ENCODE measurements around the gene CHM. TPM values are rescaled to one million over a fixed set of nuclear protein-coding genes. Genes with fewer than 3 reads are reported as not detected.

CHM gene
- total and polyA plus RNA-seq, 2 experiments from 2014 or later = 11.6 to 24.8 TPM

DNA sequence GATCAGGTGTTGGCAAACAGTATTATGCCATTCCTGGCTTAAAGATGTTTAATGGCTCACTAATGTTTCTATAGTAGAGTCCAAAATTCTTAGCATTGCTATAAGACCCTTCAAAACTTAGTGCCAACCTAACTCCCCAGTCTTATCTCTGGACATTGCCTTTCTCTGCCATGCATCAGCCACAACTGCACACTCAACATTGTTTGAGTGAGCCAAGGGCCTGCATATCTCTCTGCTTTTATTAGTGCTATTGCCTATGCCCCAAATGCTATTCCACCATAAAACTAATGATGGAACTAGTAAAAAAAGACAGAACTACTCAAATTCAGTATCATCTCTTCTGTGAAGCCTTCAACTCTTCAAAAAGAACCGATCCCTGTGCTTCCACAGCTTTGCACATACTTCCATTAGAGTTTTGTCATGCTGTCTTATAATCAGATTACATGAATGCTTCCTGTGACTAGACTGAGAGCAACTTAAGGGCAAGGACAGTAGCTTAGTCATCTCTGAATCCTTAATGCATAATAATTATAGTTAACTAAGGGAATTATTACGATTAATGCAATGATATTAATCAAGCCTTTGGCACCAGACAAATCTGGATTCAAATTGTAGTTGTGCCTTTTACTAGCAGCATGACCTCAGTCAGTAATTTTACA is 53.7 kb downstream of the CHM start:
- no peaks in the 10 kb centered on the region for H4K20me1 ChIP-seq (ENCODE audit: insufficient read depth, poor library complexity, severe bottlenecking)
- H3K27me3 ChIP-seq = no peaks in the 10 kb centered on the region
- H3K79me2 ChIP-seq = peaks cover 14% of the 10 kb centered on the region
- H3K36me3 ChIP-seq (replicated peaks; ENCODE audit: insufficient read depth, low read depth) = no peaks in the 10 kb centered on the region
- no peak overlapping the region for H3K4me2 ChIP-seq
- no peak overlapping the region for H3K4me3 ChIP-seq
- H3K9me3 ChIP-seq (ENCODE audit: low read depth) = no peaks in the 10 kb centered on the region
- no peak for DNase-seq (ENCODE audit: low spot score)
- H3K4me1 ChIP-seq (ENCODE audit: insufficient read depth) = no peaks in the 10 kb centered on the region
- TF ChIP-seq, protein P1, sequence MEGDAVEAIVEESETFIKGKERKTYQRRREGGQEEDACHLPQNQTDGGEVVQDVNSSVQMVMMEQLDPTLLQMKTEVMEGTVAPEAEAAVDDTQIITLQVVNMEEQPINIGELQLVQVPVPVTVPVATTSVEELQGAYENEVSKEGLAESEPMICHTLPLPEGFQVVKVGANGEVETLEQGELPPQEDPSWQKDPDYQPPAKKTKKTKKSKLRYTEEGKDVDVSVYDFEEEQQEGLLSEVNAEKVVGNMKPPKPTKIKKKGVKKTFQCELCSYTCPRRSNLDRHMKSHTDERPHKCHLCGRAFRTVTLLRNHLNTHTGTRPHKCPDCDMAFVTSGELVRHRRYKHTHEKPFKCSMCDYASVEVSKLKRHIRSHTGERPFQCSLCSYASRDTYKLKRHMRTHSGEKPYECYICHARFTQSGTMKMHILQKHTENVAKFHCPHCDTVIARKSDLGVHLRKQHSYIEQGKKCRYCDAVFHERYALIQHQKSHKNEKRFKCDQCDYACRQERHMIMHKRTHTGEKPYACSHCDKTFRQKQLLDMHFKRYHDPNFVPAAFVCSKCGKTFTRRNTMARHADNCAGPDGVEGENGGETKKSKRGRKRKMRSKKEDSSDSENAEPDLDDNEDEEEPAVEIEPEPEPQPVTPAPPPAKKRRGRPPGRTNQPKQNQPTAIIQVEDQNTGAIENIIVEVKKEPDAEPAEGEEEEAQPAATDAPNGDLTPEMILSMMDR (IDR thresholded peaks at IDR 0.05; ENCODE audit: poor library complexity) = no peak
- TF ChIP-seq EZH2phosphoT487 (IDR thresholded peaks at IDR 0.05; ENCODE audit: low read depth, severe bottlenecking, unreplicated experiment) (no peak), EZH2 (IDR thresholded peaks at IDR 0.05; ENCODE audit: borderline replicate concordance) (no peak)
- 56% methylated on average over 2 of the region's 2 CpGs for WGBS (ENCODE audit: low lambda C conversion rate, missing lambda C conversion rate)
- H3K9me2 ChIP-seq (replicated peaks; ENCODE audit: insufficient read depth) = no peaks in the 10 kb centered on the region
- H3K27ac ChIP-seq = peak overlapping the region; percentile 64
- H2AFZ ChIP-seq = no peak overlapping the region

GRCh38 chrX:85992811-85993229 is 54.5 kb downstream of the CHM start:
- no peaks in the 10 kb centered on the region for H3K36me3 ChIP-seq (replicated peaks; ENCODE audit: insufficient read depth, low read depth)
- no peaks in the 10 kb centered on the region for H3K9me3 ChIP-seq (ENCODE audit: low read depth)
- 28% methylated on average over 3 of the region's 3 CpGs for WGBS (ENCODE audit: low lambda C conversion rate, missing lambda C conversion rate)
- peak overlapping the region; percentile 40 for H3K4me2 ChIP-seq
- H4K20me1 ChIP-seq (ENCODE audit: insufficient read depth, poor library complexity, severe bottlenecking) = no peaks in the 10 kb centered on the region
- no peaks in the 10 kb centered on the region for H3K9me2 ChIP-seq (replicated peaks; ENCODE audit: insufficient read depth)
- DNase-seq (ENCODE audit: low spot score) = peak; percentile 8
- peak overlapping the region; percentile 64 for H3K27ac ChIP-seq
- H3K4me3 ChIP-seq = no peak overlapping the region
- H3K79me2 ChIP-seq = peaks cover 18% of the 10 kb centered on the region
- TF ChIP-seq EZH2 (IDR thresholded peaks at IDR 0.05; ENCODE audit: borderline replicate concordance) (no peak), EZH2phosphoT487 (IDR thresholded peaks at IDR 0.05; ENCODE audit: low read depth, severe bottlenecking, unreplicated experiment) (no peak)
- no peak overlapping the region for H2AFZ ChIP-seq
- H3K4me1 ChIP-seq (ENCODE audit: insufficient read depth) = no peaks in the 10 kb centered on the region
- no peaks in the 10 kb centered on the region for H3K27me3 ChIP-seq

- 60% methylated on average over 3 of the region's 3 CpGs for WGBS (ENCODE audit: low lambda C conversion rate, missing lambda C conversion rate)
Measured at GRCh38 chrX:85988353-85988752, 59.0 kb downstream of the CHM start.

GRCh38 chrX:85980286-85980685 is 67.1 kb downstream of the CHM start:
- Histone ChIP-seq H3K27me3 (no peaks in the 10 kb centered on the region), H3K4me1 (ENCODE audit: insufficient read depth) (no peaks in the 10 kb centered on the region), H3K36me3 (replicated peaks; ENCODE audit: insufficient read depth, low read depth) (no peaks in the 10 kb centered on the region), H3K9me2 (replicated peaks; ENCODE audit: insufficient read depth) (no peaks in the 10 kb centered on the region), H2AFZ (no peak overlapping the region), H4K20me1 (ENCODE audit: insufficient read depth, poor library complexity, severe bottlenecking) (no peaks in the 10 kb centered on the region), H3K4me2 (no peak overlapping the region), H3K9me3 (ENCODE audit: low read depth) (no peaks in the 10 kb centered on the region), H3K79me2 (no peaks in the 10 kb centered on the region), H3K27ac (no peak overlapping the region), H3K4me3 (no peak overlapping the region)
- WGBS (ENCODE audit: low lambda C conversion rate, missing lambda C conversion rate) = 97% methylated on average over 1 of the region's 1 CpG
- DNase-seq (ENCODE audit: low spot score) = no peak
- TF ChIP-seq EZH2 (IDR thresholded peaks at IDR 0.05; ENCODE audit: borderline replicate concordance) = no peak

More at GRCh38 chrX:85988353-85988752, 59.0 kb downstream of the CHM start:
- Histone ChIP-seq H3K27ac (no peak overlapping the region), H3K79me2 (peaks cover 22% of the 10 kb centered on the region), H4K20me1 (ENCODE audit: insufficient read depth, poor library complexity, severe bottlenecking) (no peaks in the 10 kb centered on the region), H3K9me3 (ENCODE audit: low read depth) (no peaks in the 10 kb centered on the region), H2AFZ (no peak overlapping the region), H3K4me2 (no peak overlapping the region), H3K36me3 (replicated peaks; ENCODE audit: insufficient read depth, low read depth) (no peaks in the 10 kb centered on the region), H3K4me1 (ENCODE audit: insufficient read depth) (no peaks in the 10 kb centered on the region), H3K9me2 (replicated peaks; ENCODE audit: insufficient read depth) (no peaks in the 10 kb centered on the region), H3K4me3 (no peak overlapping the region), H3K27me3 (no peaks in the 10 kb centered on the region)
- TF ChIP-seq EZH2phosphoT487 (IDR thresholded peaks at IDR 0.05; ENCODE audit: low read depth, severe bottlenecking, unreplicated experiment) (no peak), EZH2 (IDR thresholded peaks at IDR 0.05; ENCODE audit: borderline replicate concordance) (no peak)
- TF ChIP-seq, protein P1 (IDR thresholded peaks at IDR 0.05; ENCODE audit: poor library complexity) = no peak
- DNase-seq (ENCODE audit: low spot score) = no peak

Measured in hepatocyte (in vitro differentiated cells).